IMR-90 (cell line): ENCODE measurements around the gene CEBPA. TPM values are rescaled to one million over a fixed set of nuclear protein-coding genes. Genes with fewer than 3 reads are reported as not detected.

Experiments used
- ATAC-seq: fragments of 200-7000 bp; cut with Tn5 transposase; 2 replicates; pipeline ENCODE4 v1.9.1; 2020; ENCODE audit warnings: low read depth, mild to moderate bottlenecking, moderate library complexity
- BruUV-seq: library from RNA; stranded (reverse); fragments of 400-500 nt; replicated peaks from 2 replicates; lab custom pipeline; 2021; lab: Mats Ljungman, UMichigan
- CTCF ChIA-PET: fragments of 300-600 bp; formaldehyde crosslinking; extraction: SDS; loops from one replicate; lab custom pipeline; 2021; ENCODE audit warnings: antibody characterized with exemption; lab: Yijun Ruan, JAX
- POLR2A ChIA-PET: fragments of 300-600 bp; sonication (Branson Sonifier 250); formaldehyde crosslinking; loops from one replicate; lab custom pipeline; 2022; ENCODE audit warnings: antibody characterized with exemption; ENCODE audit not compliant: unreplicated experiment; lab: Charles Lee
- DNase-seq: peaks from one replicate; pipeline ENCODE4 v3.0.0; 2013
- H2AFZ ChIP-seq: replicated peaks from 2 replicates; pipeline ENCODE3; 2013; ENCODE audit warnings: low read length, mild to moderate bottlenecking; ENCODE audit not compliant: poor library complexity
- H2AK5ac ChIP-seq: 2 replicates; pipeline ENCODE4 v1.6.1; 2013; ENCODE audit warnings: low read depth, low read length, inconsistent platforms
- H2AK9ac ChIP-seq: replicated peaks from 2 replicates; pipeline ENCODE3; 2013; ENCODE audit warnings: mild to moderate bottlenecking, low read depth, low read length, moderate library complexity; ENCODE audit not compliant: poor library complexity
- H2BK120ac ChIP-seq: 2 replicates; pipeline ENCODE4 v1.6.1; 2013; ENCODE audit warnings: low read depth, low read length, inconsistent platforms
- H2BK15ac ChIP-seq: 3 replicates; pipeline ENCODE4 v1.6.1; 2013; ENCODE audit warnings: low read depth, low read length, inconsistent platforms
- H2BK20ac ChIP-seq: 2 replicates; pipeline ENCODE4 v1.6.1; 2013; ENCODE audit warnings: low read depth, mild to moderate bottlenecking, inconsistent platforms, low read length, moderate library complexity
- H2BK5ac ChIP-seq: 2 replicates; pipeline ENCODE4 v1.6.1; 2013; ENCODE audit warnings: mild to moderate bottlenecking, low read depth, low read length, inconsistent platforms; ENCODE audit not compliant: poor library complexity, severe bottlenecking
- H3K14ac ChIP-seq: replicated peaks from 2 replicates; pipeline ENCODE4 v1.6.1; 2013; ENCODE audit warnings: low read depth, low read length, inconsistent platforms
- H3K18ac ChIP-seq: 2 replicates; pipeline ENCODE4 v1.6.1; 2013; ENCODE audit warnings: low read depth, low read length, control low read depth
- H3K23ac ChIP-seq: 2 replicates; pipeline ENCODE4 v1.6.1; 2013; ENCODE audit warnings: low read depth, low read length, inconsistent platforms
- H3K27ac ChIP-seq: 2 replicates; pipeline ENCODE4 v1.5.1; 2013; ENCODE audit warnings: mild to moderate bottlenecking, control low read depth, low read length; ENCODE audit not compliant: insufficient read depth
- H3K27me3 ChIP-seq: 2 replicates; pipeline ENCODE4 v1.6.1; 2013; ENCODE audit warnings: low read length; ENCODE audit not compliant: control insufficient read depth, insufficient read depth
- H3K36me3 ChIP-seq: 2 replicates; pipeline ENCODE4 v1.6.1; 2013; ENCODE audit warnings: low read length, mixed read lengths; ENCODE audit not compliant: control insufficient read depth, insufficient read depth
- H3K4ac ChIP-seq: 2 replicates; pipeline ENCODE4 v1.6.1; 2013; ENCODE audit warnings: low read depth, low read length, inconsistent platforms
- H3K4me1 ChIP-seq: 2 replicates; pipeline ENCODE4 v1.6.1; 2013; ENCODE audit warnings: low read length, mixed read lengths; ENCODE audit not compliant: control insufficient read depth, insufficient read depth
- H3K4me2 ChIP-seq: 2 replicates; pipeline ENCODE4 v1.6.1; 2013; ENCODE audit warnings: low read depth, mild to moderate bottlenecking, control low read depth, low read length, moderate library complexity
- H3K4me3 ChIP-seq: 2 replicates; pipeline ENCODE4 v1.5.1; 2013; ENCODE audit warnings: low read depth, mild to moderate bottlenecking, control low read depth, low read length, moderate library complexity; ENCODE audit not compliant: insufficient read depth
- H3K56ac ChIP-seq: 2 replicates; pipeline ENCODE4 v1.6.1; 2013; ENCODE audit warnings: low read length, inconsistent platforms; ENCODE audit not compliant: insufficient read depth; ENCODE audit errors: extremely low read depth
- H3K79me1 ChIP-seq, 2 experiments: 2 replicates each; pipeline ENCODE4 v1.6.1; 2013; ENCODE audit warnings: low read length in 2 of 2, inconsistent platforms in 1 of 2, low read depth in 1 of 2
- H3K9ac ChIP-seq: 2 replicates; pipeline ENCODE4 v1.6.1; 2013; ENCODE audit warnings: low read depth, low read length, control low read depth
- H3K9me1 ChIP-seq: 2 replicates; pipeline ENCODE4 v1.6.1; 2013; ENCODE audit warnings: low read length, inconsistent platforms; ENCODE audit not compliant: insufficient read depth
- H3K9me3 ChIP-seq: 2 replicates; pipeline ENCODE4 v1.6.1; 2013; ENCODE audit warnings: low read length; ENCODE audit not compliant: control insufficient read depth, insufficient read depth
- H4K20me1 ChIP-seq: 2 replicates; pipeline ENCODE4 v1.6.1; 2013; ENCODE audit warnings: low read length, inconsistent platforms; ENCODE audit not compliant: insufficient read depth
- H4K5ac ChIP-seq: 2 replicates; pipeline ENCODE4 v1.6.1; 2013; ENCODE audit warnings: mild to moderate bottlenecking, low read depth, low read length, control low read depth
- H4K8ac ChIP-seq, 2 experiments: 2 replicates each; pipeline ENCODE4 v1.6.1; 2013; ENCODE audit warnings: low read depth in 2 of 2, low read length in 2 of 2, control low read depth in 1 of 2, inconsistent platforms in 1 of 2
- H4K91ac ChIP-seq: 2 replicates; pipeline ENCODE4 v1.6.1; 2013; ENCODE audit warnings: low read depth, low read length, inconsistent platforms; ENCODE audit not compliant: insufficient read depth
- CEBPB ChIP-seq: IDR thresholded peaks from 2 replicates; pipeline ENCODE4 v1.6.1; 2012; ENCODE audit warnings: low read depth, low read length, improper control_type of control experiment
- CHD1 ChIP-seq: IDR thresholded peaks from 2 replicates; pipeline ENCODE4 v1.6.1; 2012; ENCODE audit warnings: low read depth, low read length, improper control_type of control experiment
- FOS ChIP-seq: fragments of 150-350 bp; IDR thresholded peaks from 2 replicates; pipeline ENCODE4 v1.6.1; 2016; ENCODE audit warnings: low read depth, low read length
- MAZ ChIP-seq: IDR thresholded peaks from 2 replicates; pipeline ENCODE4 v1.6.1; 2012; ENCODE audit warnings: low read depth, mild to moderate bottlenecking, low read length, improper control_type of control experiment, moderate library complexity, borderline replicate concordance
- MXI1 ChIP-seq: IDR thresholded peaks from 2 replicates; pipeline ENCODE4 v1.6.1; 2012; ENCODE audit warnings: low read depth, mild to moderate bottlenecking, low read length, moderate library complexity, borderline replicate concordance
- NFE2L2 ChIP-seq: fragments of 150-350 bp; IDR thresholded peaks from 2 replicates; pipeline ENCODE4 v1.6.1; 2016; ENCODE audit warnings: low read depth, mild to moderate bottlenecking, low read length
- POLR2A ChIP-seq: IDR thresholded peaks from 2 replicates; pipeline ENCODE4 v1.6.1; 2012; ENCODE audit warnings: mild to moderate bottlenecking, low read depth, low read length
- RAD21 ChIP-seq: IDR thresholded peaks from 2 replicates; pipeline ENCODE4 v1.6.1; 2012; ENCODE audit warnings: low read length, improper control_type of control experiment
- RCOR1 ChIP-seq: IDR thresholded peaks from 2 replicates; pipeline ENCODE4 v1.6.1; 2012; ENCODE audit warnings: mild to moderate bottlenecking, low read length, improper control_type of control experiment; ENCODE audit not compliant: insufficient replicate concordance
- WGBS, 2 experiments: methylation state at CpG; one replicate each; pipeline versions ENCODE4 v1.1.5 to v1.1.7; 2013; ENCODE audit warnings: missing lambda C conversion rate in 2 of 2; ENCODE audit not compliant: insufficient read length in 1 of 2; ENCODE audit errors: extremely low coverage in 2 of 2; 5-methylcytosine and 5-hydroxymethylcytosine counted together
- dilution Hi-C: fragments of 300-500 bp; cut with HindIII; formaldehyde crosslinking; loops from one replicate; pipeline ENCODE4 v1.14.3; 2018; ENCODE audit warnings: low sequenced_read_pairs; ENCODE audit not compliant: unreplicated experiment
- in situ Hi-C: fragments of 300-500 bp; cut with MboI; formaldehyde crosslinking; loops from 3 replicates; pipeline ENCODE4 v1.14.3; 2019; ENCODE audit warnings: low sequenced_read_pairs, inconsistent platforms, mixed read lengths
- intact Hi-C: fragments of 100-400 bp; cut with micrococcal nuclease; formaldehyde crosslinking; loops from 2 replicates; pipeline ENCODE4 v1.10.0; 2022
- polyA plus RNA-seq, 3 experiments: library from polyadenylated mRNA; depleted of rRNA; stranded (reverse); fragments of >200 nt; gene quantifications; 2 replicates each; pipeline ENCODE4 v1.2.3, GENCODE V29; 2012; ENCODE audit warnings: low replicate concordance in 1 of 3
- total RNA-seq: library from RNA; depleted of rRNA; stranded (reverse); fragments of >200 nt; gene quantifications from 2 replicates; pipeline ENCODE4 v1.2.3, GENCODE V29; 2012
- TF ChIP-seq, protein P1 (sequence below): fragments of 150-350 bp; IDR thresholded peaks from 2 replicates; pipeline ENCODE4 v1.6.1; 2016; ENCODE audit warnings: low read depth, mild to moderate bottlenecking, low read length, moderate library complexity, borderline replicate concordance
- TF ChIP-seq, protein P2 (sequence below): fragments of 150-350 bp; IDR thresholded peaks from 2 replicates; pipeline ENCODE4 v1.6.1; 2017; ENCODE audit warnings: mild to moderate bottlenecking, antibody characterized with exemption, low read length, low read depth

CEBPA gene
- total and polyA plus RNA-seq, 2 of the 4 experiments (the other 2 are of a cell fraction), result under 0.01 to 0.09 TPM

DNA sequence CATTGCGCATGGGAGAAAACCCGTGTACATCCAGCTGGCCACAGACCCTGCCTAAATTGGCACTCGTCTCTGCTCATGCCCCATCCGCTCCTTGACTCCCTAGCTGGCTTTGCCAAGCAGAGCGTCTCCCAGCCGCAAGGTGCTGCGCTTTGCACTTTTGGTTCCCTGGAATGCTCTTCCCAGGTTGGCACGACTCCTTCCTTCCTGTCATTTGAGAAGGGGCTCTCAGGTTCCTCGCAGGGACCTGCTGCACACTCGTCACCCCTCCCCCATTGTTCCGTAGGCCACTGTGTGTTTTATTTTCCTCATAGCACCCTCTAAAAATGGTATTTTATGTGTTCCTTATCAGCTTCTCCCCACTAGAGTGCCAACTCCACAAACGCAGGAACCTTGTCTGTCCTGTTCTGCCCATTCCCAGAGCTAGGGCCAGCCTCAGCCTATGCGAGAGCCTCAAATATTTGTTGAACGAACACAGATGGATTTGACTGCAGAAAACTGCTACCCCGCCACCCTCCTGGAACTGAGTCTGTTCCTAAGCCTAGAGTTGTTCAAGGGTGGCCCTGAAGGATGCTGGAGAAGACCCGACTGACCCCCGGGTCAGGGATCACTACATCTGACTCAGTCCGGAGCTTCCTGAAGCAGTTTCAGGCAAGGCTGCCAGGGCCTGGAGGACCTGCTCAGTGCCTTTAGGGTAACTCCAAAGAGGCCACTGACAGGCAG is 8.4 kb upstream of the CEBPA start:
- no peak overlapping the region for H3K23ac ChIP-seq
- H2BK20ac ChIP-seq, result no peak overlapping the region
- 63% methylated on average over 12 of the region's 18 CpGs; no CpG with 5 or more reads in 1 of the 2 experiments for WGBS, 2 experiments
- H3K27me3 ChIP-seq, result peaks cover 15% of the 10 kb centered on the region
- no peaks in the 10 kb centered on the region for H4K20me1 ChIP-seq
- H3K79me1 ChIP-seq, result no peaks in the 10 kb centered on the region
- H3K9ac ChIP-seq, result no peak overlapping the region
- ChIA-PET POLR2A (no interaction called here), CTCF (no interaction called here)
- no peak overlapping the region for H3K4ac ChIP-seq
- in situ Hi-C loops (no loop called here), dilution Hi-C loops (no loop called here), intact Hi-C loops (no loop called here)
- DNase-seq (no peak), ATAC-seq (no peak)
- H4K5ac ChIP-seq, result no peak overlapping the region
- no peak overlapping the region for H2BK5ac ChIP-seq
- TF ChIP-seq NFE2L2 (no peak), RCOR1 (no peak), RAD21 (no peak), MXI1 (no peak), CHD1 (no peak), CEBPB (no peak), MAZ (no peak), POLR2A (no peak), FOS (no peak)
- TF ChIP-seq, protein P1, sequence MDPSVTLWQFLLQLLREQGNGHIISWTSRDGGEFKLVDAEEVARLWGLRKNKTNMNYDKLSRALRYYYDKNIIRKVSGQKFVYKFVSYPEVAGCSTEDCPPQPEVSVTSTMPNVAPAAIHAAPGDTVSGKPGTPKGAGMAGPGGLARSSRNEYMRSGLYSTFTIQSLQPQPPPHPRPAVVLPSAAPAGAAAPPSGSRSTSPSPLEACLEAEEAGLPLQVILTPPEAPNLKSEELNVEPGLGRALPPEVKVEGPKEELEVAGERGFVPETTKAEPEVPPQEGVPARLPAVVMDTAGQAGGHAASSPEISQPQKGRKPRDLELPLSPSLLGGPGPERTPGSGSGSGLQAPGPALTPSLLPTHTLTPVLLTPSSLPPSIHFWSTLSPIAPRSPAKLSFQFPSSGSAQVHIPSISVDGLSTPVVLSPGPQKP, result no peak
- TF ChIP-seq, protein P2, sequence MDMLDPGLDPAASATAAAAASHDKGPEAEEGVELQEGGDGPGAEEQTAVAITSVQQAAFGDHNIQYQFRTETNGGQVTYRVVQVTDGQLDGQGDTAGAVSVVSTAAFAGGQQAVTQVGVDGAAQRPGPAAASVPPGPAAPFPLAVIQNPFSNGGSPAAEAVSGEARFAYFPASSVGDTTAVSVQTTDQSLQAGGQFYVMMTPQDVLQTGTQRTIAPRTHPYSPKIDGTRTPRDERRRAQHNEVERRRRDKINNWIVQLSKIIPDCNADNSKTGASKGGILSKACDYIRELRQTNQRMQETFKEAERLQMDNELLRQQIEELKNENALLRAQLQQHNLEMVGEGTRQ, result no peak
- H3K9me1 ChIP-seq, result no peaks in the 10 kb centered on the region
- no peak overlapping the region for H2BK15ac ChIP-seq
- no peaks in the 10 kb centered on the region for H3K4me1 ChIP-seq
- no peaks in the 10 kb centered on the region for H3K9me3 ChIP-seq
- no peak overlapping the region for H4K8ac ChIP-seq
- no peak overlapping the region for H2AK5ac ChIP-seq
- H3K27ac ChIP-seq, result no peak overlapping the region
- H3K56ac ChIP-seq, result no peak overlapping the region
- no peaks in the 10 kb centered on the region for H3K36me3 ChIP-seq
- no peak overlapping the region for H4K91ac ChIP-seq
- peak overlapping the region; percentile 37 for H2AK9ac ChIP-seq
- H3K14ac ChIP-seq, result no peak overlapping the region
- H3K4me3 ChIP-seq, result no peak overlapping the region
- H2AFZ ChIP-seq, result no peak overlapping the region
- no TSS peak for BruUV-seq
- H3K18ac ChIP-seq, result no peak overlapping the region
- H3K4me2 ChIP-seq, result no peak overlapping the region
- no peak overlapping the region for H2BK120ac ChIP-seq
